T1000 (cell line): ENCODE data around the gene HNRNPA1.
"Not testable (repeated sequence)": the region's sequence is repeated elsewhere in the genome, so short reads cannot be mapped to it uniquely, and the experiment has no call there.

Source experiments
- DNase-seq: peaks from one replicate; lab custom pipeline; 2025; ENCODE audit warnings: mixed read lengths; lab: John Stamatoyannopoulos, UW

The HNRNPA1 gene

DNA sequence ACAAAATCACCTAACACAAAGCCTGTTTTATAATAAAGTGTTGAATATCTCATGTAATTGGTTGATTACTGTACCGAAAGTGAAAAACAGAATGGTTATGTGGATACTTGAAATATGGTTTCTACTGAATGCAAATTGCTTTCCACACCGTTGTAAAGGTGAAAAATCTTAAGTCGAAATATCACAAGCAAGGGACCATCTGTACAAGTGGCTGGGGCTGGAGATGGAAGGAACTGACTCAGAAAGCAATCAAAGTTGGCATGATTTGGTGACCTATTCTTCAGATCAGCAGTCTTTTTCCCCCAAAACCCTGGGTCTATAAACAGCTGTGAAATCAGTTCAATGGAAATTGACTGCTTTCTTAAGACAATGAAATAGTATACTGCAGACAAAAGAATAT lies 4.2 kb upstream of the HNRNPA1 start:
- no peak for DNase-seq

DNA sequence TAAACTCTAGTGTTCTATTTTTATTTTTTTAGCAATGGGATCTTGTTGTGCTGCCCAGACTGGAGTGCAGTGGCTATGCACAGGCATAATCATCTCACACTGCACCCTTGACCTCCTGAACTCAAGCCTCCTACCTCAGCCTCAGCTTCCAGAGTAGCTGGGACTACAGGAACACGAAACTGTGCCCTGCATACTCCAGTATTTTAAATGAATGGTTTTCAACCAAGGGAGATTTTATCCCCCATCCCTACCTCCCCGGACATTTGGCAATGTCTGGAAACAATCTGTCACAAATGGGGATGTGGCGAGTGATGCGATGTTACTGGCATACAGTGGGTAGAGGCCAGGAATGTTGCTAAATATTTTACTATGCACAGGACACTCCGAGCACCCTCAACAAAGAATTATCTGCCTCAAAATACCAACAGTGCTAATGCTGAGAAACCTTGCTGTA lies 2.7 kb upstream of the HNRNPA1 start:
- DNase-seq = no peak

- no peak for DNase-seq
These were observed 1.3 kb upstream of the HNRNPA1 start for GRCh38 chr12:54279227-54279631.

GRCh38 chr12:54279632-54280467 lies 676 bp upstream of the HNRNPA1 start, which contains the start of gene CBX5:
TSS of gene CBX5 (minus strand) at chr12:54280122. CDS start at chr12:54257650, 22,472 bp downstream.
- DNase-seq = peak; percentile 99

DNA sequence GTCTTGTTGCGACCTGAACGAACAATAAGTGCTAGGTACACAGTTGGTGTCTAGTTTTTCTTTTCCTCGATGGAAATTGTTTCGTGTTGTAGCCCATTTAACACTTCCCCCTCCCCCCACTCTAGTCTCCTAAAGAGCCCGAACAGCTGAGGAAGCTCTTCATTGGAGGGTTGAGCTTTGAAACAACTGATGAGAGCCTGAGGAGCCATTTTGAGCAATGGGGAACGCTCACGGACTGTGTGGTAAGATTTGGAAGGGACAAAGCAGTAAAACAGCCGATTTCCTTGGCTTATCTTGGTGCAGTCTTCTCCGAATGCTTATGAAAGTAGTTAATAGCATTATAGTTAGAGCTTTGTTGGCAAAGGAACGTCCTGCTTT lies 724 bp downstream of the HNRNPA1 start:
- not testable (repeated sequence) for DNase-seq

GRCh38 chr12:54281694-54282093 lies 1.2 kb downstream of the HNRNPA1 start:
- DNase-seq = not testable (repeated sequence)

- DNase-seq = no peak
These were observed 2.5 kb downstream of the HNRNPA1 start for GRCh38 chr12:54282949-54283593.

DNA sequence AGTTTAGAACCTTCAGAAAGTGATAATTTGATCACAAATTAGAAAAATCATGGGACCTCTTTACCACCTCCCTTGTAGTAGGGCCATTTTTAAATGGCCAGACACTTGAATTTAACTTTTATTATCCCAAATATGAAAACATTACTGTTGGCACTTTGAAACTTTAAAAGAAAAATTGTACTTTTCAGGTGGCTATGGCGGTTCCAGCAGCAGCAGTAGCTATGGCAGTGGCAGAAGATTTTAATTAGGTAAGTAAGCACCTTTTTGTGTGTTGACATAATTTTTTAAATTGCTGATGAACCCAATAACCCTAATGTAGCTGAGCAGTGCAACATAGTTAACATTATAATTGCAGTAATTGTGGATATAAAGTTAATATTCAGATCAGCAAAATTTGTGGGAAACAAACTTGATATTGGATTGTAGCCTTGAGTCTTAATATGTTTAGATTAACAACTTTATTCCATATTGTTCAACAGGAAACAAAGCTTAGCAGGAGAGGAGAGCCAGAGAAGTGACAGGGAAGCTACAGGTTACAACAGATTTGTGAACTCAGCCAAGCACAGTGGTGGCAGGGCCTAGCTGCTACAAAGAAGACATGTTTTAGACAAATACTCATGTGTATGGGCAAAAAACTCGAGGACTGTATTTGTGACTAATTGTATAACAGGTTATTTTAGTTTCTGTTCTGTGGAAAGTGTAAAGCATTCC lies 3.7 kb downstream of the HNRNPA1 start:
- DNase-seq = not testable (repeated sequence)

- no peak for DNase-seq
These were observed 4.9 kb downstream of the HNRNPA1 start for GRCh38 chr12:54285150-54286041.

GRCh38 chr12:54286042-54287030 lies 5.8 kb downstream of the HNRNPA1 start:
- no peak for DNase-seq

DNA sequence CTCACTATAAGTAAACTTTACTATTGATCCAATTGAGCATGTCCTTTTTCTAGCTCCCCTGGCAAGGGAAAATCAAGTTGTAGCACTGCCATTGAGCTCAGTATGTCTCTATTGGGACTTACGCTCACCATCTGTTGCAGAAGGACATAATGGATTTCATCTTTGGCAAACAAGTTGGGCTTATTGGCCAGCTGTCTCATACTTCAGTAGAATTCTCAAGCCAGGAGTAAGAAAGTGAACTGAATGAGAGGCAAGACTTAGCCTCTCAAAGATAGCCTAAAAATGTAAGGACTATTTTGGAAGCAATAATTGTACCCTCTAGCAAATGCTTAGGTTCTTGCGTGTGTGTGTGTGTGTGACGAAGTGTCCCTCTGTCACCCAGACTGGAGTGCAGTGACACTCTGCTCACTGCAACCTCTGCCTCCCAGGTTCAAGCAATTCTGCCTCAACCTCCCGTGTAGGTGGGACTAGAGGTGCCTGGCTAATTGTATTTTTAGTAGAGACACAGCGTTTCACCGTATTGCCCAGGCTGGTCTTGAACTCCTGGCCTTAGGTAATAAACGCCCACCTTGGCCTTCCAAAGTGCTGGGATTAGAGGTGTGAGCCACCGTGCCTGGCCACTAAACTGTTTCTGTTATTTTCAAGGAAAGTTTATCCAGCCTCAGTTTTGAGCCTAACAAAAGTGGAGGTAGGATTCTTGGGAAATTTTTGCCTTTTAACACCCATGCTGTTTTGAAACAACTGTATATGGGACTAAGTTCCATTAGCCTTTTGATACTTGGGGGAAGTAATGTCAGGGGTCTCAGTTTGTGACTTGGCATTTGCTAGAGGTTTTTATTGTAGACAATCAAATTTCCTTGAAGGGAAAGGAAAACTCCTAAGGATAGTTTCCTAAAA lies 7.0 kb downstream of the HNRNPA1 start:
- no peak for DNase-seq

DNA sequence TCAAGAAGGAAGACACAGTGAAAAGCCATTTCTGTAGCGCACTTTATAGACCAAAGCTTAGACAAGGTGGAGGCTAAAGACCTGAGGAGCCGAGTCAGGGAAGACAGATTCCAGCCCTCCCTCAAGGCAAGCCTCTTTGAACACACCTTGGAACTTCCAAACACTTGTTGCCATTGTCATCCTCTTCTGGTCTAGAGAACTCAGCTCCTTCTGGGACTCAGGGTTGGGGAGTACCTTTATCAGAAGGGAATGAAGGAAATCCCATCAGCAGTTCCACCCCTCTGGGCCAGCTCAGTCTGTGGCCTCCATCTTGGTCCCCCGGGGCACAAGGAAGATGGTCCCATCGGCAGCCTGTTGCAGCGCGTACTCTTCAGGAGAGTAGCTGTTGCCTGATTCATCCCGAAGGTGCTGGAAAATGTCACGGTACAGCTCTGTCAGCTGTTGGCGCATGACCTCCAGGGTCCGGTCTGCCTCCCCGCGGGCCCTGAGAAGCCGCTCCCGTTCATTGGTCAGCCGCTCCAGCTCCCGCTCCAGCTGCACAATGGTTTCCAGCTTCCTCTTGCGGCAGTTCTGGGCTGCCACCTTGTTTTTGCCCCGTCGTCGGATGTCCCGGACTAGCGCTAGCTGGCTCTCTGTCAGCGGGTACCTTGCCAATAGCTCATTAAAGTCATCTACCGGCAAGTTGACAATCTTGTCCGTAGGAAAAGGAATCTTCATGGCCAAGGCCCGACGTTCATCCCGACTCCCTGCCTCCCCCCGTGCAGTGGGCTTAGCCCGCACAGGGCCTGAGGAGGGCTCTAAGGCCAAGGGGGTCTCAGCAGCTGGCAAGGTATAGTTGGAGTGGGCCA lies 11.8 kb downstream of the HNRNPA1 start:
- DNase-seq = no peak

DNA sequence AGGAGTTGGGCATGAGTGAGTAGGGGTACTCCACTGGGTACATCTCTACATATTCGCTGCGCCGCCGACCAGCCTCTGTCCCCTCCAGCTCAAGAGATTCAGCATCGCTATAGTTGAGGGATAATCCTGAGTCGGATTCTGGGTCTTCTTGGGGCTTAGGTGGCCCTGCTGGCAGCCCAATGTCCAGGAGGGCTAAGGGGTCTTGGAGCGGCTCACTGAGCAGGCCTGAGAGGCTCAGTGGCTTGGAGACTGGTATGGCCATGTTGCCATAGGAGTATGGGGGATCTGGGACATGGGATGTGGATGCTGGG lies 12.4 kb downstream of the HNRNPA1 start:
- no peak for DNase-seq

GRCh38 chr12:54294152-54294952 lies 13.8 kb downstream of the HNRNPA1 start:
- DNase-seq = no peak

- no peak for DNase-seq
These were observed 14.5 kb downstream of the HNRNPA1 start for GRCh38 chr12:54294953-54295566.

GRCh38 chr12:54296393-54297099 lies 16.0 kb downstream of the HNRNPA1 start:
- DNase-seq = no peak

DNA sequence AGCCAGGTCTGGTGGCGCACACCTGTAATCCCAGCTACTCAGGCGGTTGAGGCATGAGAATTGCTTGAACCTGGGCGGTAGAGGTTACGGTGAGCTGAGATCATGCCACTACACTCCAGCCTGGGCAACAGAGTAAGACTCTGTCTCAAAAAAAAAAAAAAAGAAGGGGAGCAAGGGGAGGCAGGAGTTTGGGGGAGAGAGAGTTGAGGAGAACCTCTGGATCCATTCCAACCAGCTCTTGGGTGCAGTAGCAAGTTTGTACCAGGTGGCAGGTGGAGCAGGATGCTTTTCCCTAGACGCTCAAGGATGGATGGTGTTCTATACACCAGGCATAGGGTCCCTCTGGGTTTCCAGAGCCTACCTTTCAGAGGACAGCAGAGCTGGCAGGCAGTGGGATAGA lies 18.4 kb downstream of the HNRNPA1 start:
- DNase-seq = no peak
